ENCODE data around the gene CTCF.

GRCh38 chr16:67648764-67649407, 86.6 kb downstream of the CTCF start:
- TF ChIP-seq EZH2phosphoT487 (IDR thresholded peaks at IDR 0.05; ENCODE audit: borderline replicate concordance, low read length) (no peak), CTCF (conservative IDR thresholded peaks at IDR 0.05; ENCODE audit: low read depth, low read length) (no peak)
